H9 (cell line): Measurements from ENCODE around the gene PLXNA2. TPM values are rescaled to one million over a fixed set of nuclear protein-coding genes. Genes with fewer than 3 reads are reported as not detected.
A peak's percentile ranks its signal among the peaks of the same experiment; 100 is the strongest.

Source experiments
- DNase-seq: peaks from one replicate; pipeline ENCODE4 v3.0.0-alpha.2; 2017
- H2AFZ ChIP-seq: one replicate; pipeline ENCODE4 v1.6.1; 2013; ENCODE audit warnings: mild to moderate bottlenecking, low read length, control low read depth, moderate library complexity
- H2AK5ac ChIP-seq: 2 replicates; pipeline ENCODE4 v1.6.1; 2013; ENCODE audit warnings: low read length, control low read depth, mixed read lengths; ENCODE audit not compliant: insufficient read length
- H2BK120ac ChIP-seq: one replicate; pipeline ENCODE4 v1.6.1; 2013; ENCODE audit warnings: low read depth, mild to moderate bottlenecking, low read length, control low read depth, inconsistent platforms; ENCODE audit not compliant: poor library complexity, severe bottlenecking
- H2BK12ac ChIP-seq: 2 replicates; pipeline ENCODE4 v1.6.1; 2013; ENCODE audit warnings: low read length, control low read depth, mixed read lengths, low read depth; ENCODE audit not compliant: insufficient read length
- H2BK15ac ChIP-seq: 2 replicates; pipeline ENCODE4 v1.6.1; 2013; ENCODE audit warnings: low read depth, low read length, control low read depth
- H2BK20ac ChIP-seq: one replicate; pipeline ENCODE4 v1.6.1; 2013; ENCODE audit warnings: low read depth, mild to moderate bottlenecking, low read length, control low read depth, inconsistent platforms; ENCODE audit not compliant: poor library complexity, severe bottlenecking
- H2BK5ac ChIP-seq: 2 replicates; pipeline ENCODE4 v1.6.1; 2013; ENCODE audit warnings: low read length, control low read depth, mixed read lengths; ENCODE audit not compliant: insufficient read length
- H3K14ac ChIP-seq: 2 replicates; pipeline ENCODE4 v1.6.1; 2013; ENCODE audit warnings: low read length, control low read depth; ENCODE audit not compliant: insufficient read depth
- H3K18ac ChIP-seq: 2 replicates; pipeline ENCODE4 v1.6.1; 2013; ENCODE audit warnings: low read depth, mild to moderate bottlenecking, mixed read lengths, low read length, control low read depth; ENCODE audit not compliant: insufficient read length
- H3K23ac ChIP-seq: 2 replicates; pipeline ENCODE4 v1.6.1; 2013; ENCODE audit warnings: low read length, control low read depth, mixed read lengths, low read depth; ENCODE audit not compliant: insufficient read length
- H3K23me2 ChIP-seq: 2 replicates; pipeline ENCODE4 v1.6.1; 2013; ENCODE audit warnings: low read depth, mild to moderate bottlenecking, mixed read lengths, low read length, control low read depth; ENCODE audit not compliant: insufficient read length, poor library complexity, severe bottlenecking
- H3K27ac ChIP-seq: 2 replicates; pipeline ENCODE4 v1.5.1; 2013; ENCODE audit warnings: low read length, control low read depth, mixed read lengths, low read depth; ENCODE audit not compliant: insufficient read length
- H3K27me3 ChIP-seq: 2 replicates; pipeline ENCODE4 v1.6.1; 2013; ENCODE audit warnings: low read length, control low read depth, inconsistent platforms; ENCODE audit not compliant: insufficient read depth
- H3K4ac ChIP-seq: 2 replicates; pipeline ENCODE4 v1.6.1; 2013; ENCODE audit warnings: low read depth, mild to moderate bottlenecking, control low read depth, inconsistent platforms, low read length, moderate library complexity
- H3K4me1 ChIP-seq: 2 replicates; pipeline ENCODE4 v1.6.1; 2013; ENCODE audit warnings: low read length, control low read depth, inconsistent platforms; ENCODE audit not compliant: insufficient read depth
- H3K4me2 ChIP-seq: 2 replicates; pipeline ENCODE4 v1.6.1; 2013; ENCODE audit warnings: low read length, control low read depth, mixed read lengths; ENCODE audit not compliant: insufficient read length, insufficient read depth
- H3K56ac ChIP-seq: 2 replicates; pipeline ENCODE4 v1.6.1; 2013; ENCODE audit warnings: low read depth, mild to moderate bottlenecking, mixed read lengths, low read length, control low read depth; ENCODE audit not compliant: insufficient read length
- H3K79me1 ChIP-seq: 2 replicates; pipeline ENCODE4 v1.6.1; 2013; ENCODE audit warnings: low read depth, mild to moderate bottlenecking, moderate library complexity, low read length, control low read depth, inconsistent platforms; ENCODE audit not compliant: insufficient read depth, poor library complexity, severe bottlenecking
- H3K79me2 ChIP-seq: 2 replicates; pipeline ENCODE4 v1.6.1; 2013; ENCODE audit warnings: low read length, control low read depth, inconsistent platforms; ENCODE audit not compliant: insufficient read depth
- H3K9ac ChIP-seq: 2 replicates; pipeline ENCODE4 v1.6.1; 2013; ENCODE audit warnings: low read length, control low read depth, mixed read lengths; ENCODE audit not compliant: insufficient read length; ENCODE audit errors: extremely low read depth
- H3K9me3 ChIP-seq: one replicate; pipeline ENCODE4 v1.6.1; 2013; ENCODE audit warnings: low read depth, low read length, inconsistent platforms; ENCODE audit not compliant: control insufficient read depth
- H3T11ph ChIP-seq: one replicate; pipeline ENCODE4 v1.6.1; 2013; ENCODE audit warnings: mild to moderate bottlenecking, low read length, control low read depth, inconsistent platforms
- H4K20me1 ChIP-seq: one replicate; pipeline ENCODE4 v1.6.1; 2013; ENCODE audit not compliant: control insufficient read depth, insufficient read length, insufficient read depth
- H4K5ac ChIP-seq: 2 replicates; pipeline ENCODE4 v1.6.1; 2013; ENCODE audit warnings: low read depth, mild to moderate bottlenecking, mixed read lengths, low read length, control low read depth; ENCODE audit not compliant: insufficient read length
- H4K8ac ChIP-seq: replicated peaks from 2 replicates; pipeline ENCODE4 v1.6.1; 2013; ENCODE audit warnings: low read length, control low read depth, mixed read lengths, low read depth; ENCODE audit not compliant: insufficient read length
- H4K91ac ChIP-seq: 2 replicates; pipeline ENCODE4 v1.6.1; 2013; ENCODE audit warnings: low read depth, mild to moderate bottlenecking, moderate library complexity, mixed read lengths, low read length, control low read depth; ENCODE audit not compliant: insufficient read length
- H3K27ac Mint-ChIP-seq, 3 experiments: 2 replicates in 2 of 3; 3 replicates in 1 of 3; pipeline ENCODE4 v1.8.0; 2020 to 2021; ENCODE audit warnings: mixed read lengths in 3 of 3, mild to moderate bottlenecking in 1 of 3, moderate library complexity in 1 of 3
- H3K27me3 Mint-ChIP-seq: 2 replicates; pipeline ENCODE4 v1.8.0; 2021; ENCODE audit warnings: low read depth, mild to moderate bottlenecking, moderate library complexity, mixed read lengths
- H3K36me3 Mint-ChIP-seq, 3 experiments: 2 replicates in 2 of 3; 3 replicates in 1 of 3; pipeline ENCODE4 v1.8.0; 2020 to 2021; ENCODE audit warnings: low read depth in 3 of 3, mixed read lengths in 3 of 3; ENCODE audit not compliant: insufficient read depth in 1 of 3
- H3K4me1 Mint-ChIP-seq, 2 experiments: 2 replicates each; pipeline ENCODE4 v1.8.0; 2020; ENCODE audit warnings: mixed read lengths in 2 of 2
- H3K4me3 Mint-ChIP-seq, 2 experiments: 2 replicates in 1 of 2; 3 replicates in 1 of 2; pipeline ENCODE4 v1.8.0; 2020 to 2021; ENCODE audit warnings: mild to moderate bottlenecking in 2 of 2, mixed read lengths in 2 of 2, moderate library complexity in 1 of 2
- H3K9me3 Mint-ChIP-seq, 2 experiments: 2 replicates in 1 of 2; 3 replicates in 1 of 2; pipeline ENCODE4 v1.8.0; 2020; ENCODE audit warnings: mild to moderate bottlenecking in 2 of 2, mixed read lengths in 2 of 2, moderate library complexity in 1 of 2
- WGBS: extraction: QIAGEN DNeasy Blood & Tissue Kit; methylation state at CpG from one replicate; pipeline ENCODE4 v1.1.7; 2013; ENCODE audit warnings: missing lambda C conversion rate, low lambda C conversion rate, mixed read lengths; ENCODE audit not compliant: insufficient read length; ENCODE audit errors: extremely low coverage; 5-methylcytosine and 5-hydroxymethylcytosine counted together
- total RNA-seq: library from RNA; stranded (reverse); gene quantifications from 2 replicates; pipeline ENCODE4 v1.2.1, GENCODE V29; 2021
- TF ChIP-seq, protein P1 (sequence below): fragments of 200-600 bp; sonication (generic); conservative IDR thresholded peaks from 3 replicates; pipeline ENCODE4 v1.8.0; 2021; ENCODE audit warnings: antibody characterized with exemption, mild to moderate bottlenecking

Gene PLXNA2
- total RNA-seq, 1 experiment from 2014 or later, result 0.57 TPM

- Histone ChIP-seq H4K20me1 (no peaks in the 10 kb centered on the region), H3K79me1 (no peaks in the 10 kb centered on the region), H3K79me2 (no peaks in the 10 kb centered on the region), H3K23ac (no peak overlapping the region), H3K4ac (no peak overlapping the region), H2BK5ac (no peak overlapping the region), H3K23me2 (peaks cover 10% of the 10 kb centered on the region), H2BK12ac (no peak overlapping the region), H3K56ac (no peak overlapping the region), H3K27ac (no peak overlapping the region), H2BK15ac (no peak overlapping the region), H3K4me1 (0 out of 2 replicates have a peak, but pooled peaks cover under 1% of the 10 kb centered on the region), H2AK5ac (no peak overlapping the region), H3T11ph (no peak overlapping the region), H3K14ac (no peak overlapping the region), H2BK120ac (no peak overlapping the region), H2BK20ac (no peak overlapping the region), H3K9ac (no peak overlapping the region), H3K18ac (no peak overlapping the region), H3K27me3 (peaks cover 24% of the 10 kb centered on the region; the same call in 1 of the 2 replicates), H4K91ac (no peak overlapping the region), H3K4me2 (no peak overlapping the region), H4K5ac (no peak overlapping the region), H4K8ac (no peak overlapping the region), H2AFZ (peak overlapping the region; percentile 76), H3K9me3 (no peaks in the 10 kb centered on the region)
- no peak overlapping the region for H3K4me3 Mint-ChIP-seq
- peaks cover 0 to 4% of the 10 kb centered on the region in 2 experiments; a peak in 1 of 5 replicates for H3K9me3 Mint-ChIP-seq
- TF ChIP-seq, protein P1, sequence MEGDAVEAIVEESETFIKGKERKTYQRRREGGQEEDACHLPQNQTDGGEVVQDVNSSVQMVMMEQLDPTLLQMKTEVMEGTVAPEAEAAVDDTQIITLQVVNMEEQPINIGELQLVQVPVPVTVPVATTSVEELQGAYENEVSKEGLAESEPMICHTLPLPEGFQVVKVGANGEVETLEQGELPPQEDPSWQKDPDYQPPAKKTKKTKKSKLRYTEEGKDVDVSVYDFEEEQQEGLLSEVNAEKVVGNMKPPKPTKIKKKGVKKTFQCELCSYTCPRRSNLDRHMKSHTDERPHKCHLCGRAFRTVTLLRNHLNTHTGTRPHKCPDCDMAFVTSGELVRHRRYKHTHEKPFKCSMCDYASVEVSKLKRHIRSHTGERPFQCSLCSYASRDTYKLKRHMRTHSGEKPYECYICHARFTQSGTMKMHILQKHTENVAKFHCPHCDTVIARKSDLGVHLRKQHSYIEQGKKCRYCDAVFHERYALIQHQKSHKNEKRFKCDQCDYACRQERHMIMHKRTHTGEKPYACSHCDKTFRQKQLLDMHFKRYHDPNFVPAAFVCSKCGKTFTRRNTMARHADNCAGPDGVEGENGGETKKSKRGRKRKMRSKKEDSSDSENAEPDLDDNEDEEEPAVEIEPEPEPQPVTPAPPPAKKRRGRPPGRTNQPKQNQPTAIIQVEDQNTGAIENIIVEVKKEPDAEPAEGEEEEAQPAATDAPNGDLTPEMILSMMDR, result peak; percentile 90
- no CpG with 5 or more reads among the region's 9 CpGs for WGBS
- peaks cover 65% of the 10 kb centered on the region for H3K27me3 Mint-ChIP-seq
- DNase-seq, result peak; percentile 77
- H3K36me3 Mint-ChIP-seq, result no peaks in the 10 kb centered on the region; a peak in 2 of 7 replicates
- no peak overlapping the region; a peak in 1 of 7 replicates for H3K27ac Mint-ChIP-seq
- peaks cover 44 to 52% of the 10 kb centered on the region in 2 experiments for H3K4me1 Mint-ChIP-seq
Observed at GRCh38 chr1:208238710-208239472, 5.3 kb downstream of the PLXNA2 start.
